Astrocyte of the cerebellum (primary cell): ENCODE measurements around the gene TRAF5.

Source experiments
- DNase-seq: peaks from one replicate; pipeline ENCODE4 v3.0.0-alpha.2; 2011; ENCODE audit warnings: low read depth
- H3K4me3 ChIP-seq: 2 replicates; pipeline ENCODE4 v1.5.1; 2011; ENCODE audit warnings: mild to moderate bottlenecking, low read depth, low read length, moderate library complexity
- in situ Hi-C: cut with HindIII; loops from 2 replicates; pipeline ENCODE4 v1.10.0; 2017; ENCODE audit warnings: low sequenced_read_pairs
- TF ChIP-seq, protein P1 (sequence below): IDR thresholded peaks from 2 replicates; pipeline ENCODE4 v1.5.1; 2012; ENCODE audit warnings: low read length, low read depth, moderate library complexity, mild to moderate bottlenecking; ENCODE audit errors: missing control alignments

TRAF5 gene

GRCh38 chr1:211287218-211287617, 39.4 kb upstream of the TRAF5 start:
- in situ Hi-C loops, result no loop called here
- no peak overlapping the region for H3K4me3 ChIP-seq
- TF ChIP-seq, protein P1, sequence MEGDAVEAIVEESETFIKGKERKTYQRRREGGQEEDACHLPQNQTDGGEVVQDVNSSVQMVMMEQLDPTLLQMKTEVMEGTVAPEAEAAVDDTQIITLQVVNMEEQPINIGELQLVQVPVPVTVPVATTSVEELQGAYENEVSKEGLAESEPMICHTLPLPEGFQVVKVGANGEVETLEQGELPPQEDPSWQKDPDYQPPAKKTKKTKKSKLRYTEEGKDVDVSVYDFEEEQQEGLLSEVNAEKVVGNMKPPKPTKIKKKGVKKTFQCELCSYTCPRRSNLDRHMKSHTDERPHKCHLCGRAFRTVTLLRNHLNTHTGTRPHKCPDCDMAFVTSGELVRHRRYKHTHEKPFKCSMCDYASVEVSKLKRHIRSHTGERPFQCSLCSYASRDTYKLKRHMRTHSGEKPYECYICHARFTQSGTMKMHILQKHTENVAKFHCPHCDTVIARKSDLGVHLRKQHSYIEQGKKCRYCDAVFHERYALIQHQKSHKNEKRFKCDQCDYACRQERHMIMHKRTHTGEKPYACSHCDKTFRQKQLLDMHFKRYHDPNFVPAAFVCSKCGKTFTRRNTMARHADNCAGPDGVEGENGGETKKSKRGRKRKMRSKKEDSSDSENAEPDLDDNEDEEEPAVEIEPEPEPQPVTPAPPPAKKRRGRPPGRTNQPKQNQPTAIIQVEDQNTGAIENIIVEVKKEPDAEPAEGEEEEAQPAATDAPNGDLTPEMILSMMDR, result no peak
- DNase-seq, result no peak

- DNase-seq, result no peak
- TF ChIP-seq, protein P1, result no peak
- H3K4me3 ChIP-seq, result no peak overlapping the region
- in situ Hi-C loops, result no loop called here
These were observed 34.2 kb upstream of the TRAF5 start for GRCh38 chr1:211292411-211292810.

- no peak for DNase-seq
- TF ChIP-seq, protein P1, result no peak
- in situ Hi-C loops, result no loop called here
- H3K4me3 ChIP-seq, result no peak overlapping the region
These were observed 30.2 kb upstream of the TRAF5 start for GRCh38 chr1:211296396-211296795.

DNA sequence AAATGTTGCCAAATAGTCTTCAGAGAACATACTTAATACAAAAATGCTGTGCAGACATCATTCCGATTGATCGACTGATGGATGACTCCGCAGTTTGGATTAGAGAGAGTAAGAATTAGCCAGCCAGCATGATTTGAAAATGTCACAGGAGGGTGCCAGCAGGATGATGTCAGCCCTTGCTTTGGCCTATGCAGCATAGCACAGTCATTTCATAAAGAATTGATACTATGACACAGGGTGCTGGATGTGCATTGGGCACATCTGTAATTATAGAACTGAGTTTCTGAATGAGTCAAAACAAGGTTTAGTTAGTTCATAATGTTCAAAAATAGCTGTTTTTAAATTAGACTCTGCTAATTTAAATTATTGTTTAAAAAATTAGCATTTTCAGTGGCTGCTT, 21.6 kb upstream of the TRAF5 start:
- DNase-seq, result no peak
- in situ Hi-C loops, result no loop called here
- TF ChIP-seq, protein P1, result no peak
- no peak overlapping the region for H3K4me3 ChIP-seq

DNA sequence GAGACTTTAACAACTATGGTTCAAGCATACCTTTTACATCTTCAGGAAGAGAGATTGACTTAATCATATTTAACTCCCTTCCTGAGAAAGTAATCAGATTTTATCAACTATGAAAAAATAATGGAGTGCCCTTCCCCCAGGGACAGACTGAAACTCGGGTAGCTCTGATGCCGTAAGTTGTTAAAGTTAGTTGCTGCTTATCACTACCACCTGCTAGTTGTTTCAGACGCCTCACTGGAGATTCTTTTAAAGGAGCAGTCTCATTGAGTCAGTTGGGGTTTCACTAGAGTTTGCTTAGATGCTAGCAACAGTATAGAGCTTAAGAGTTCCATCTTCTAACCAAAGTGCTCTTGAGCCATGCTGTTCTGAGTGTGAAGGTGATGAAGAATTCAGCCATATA, 17.0 kb upstream of the TRAF5 start:
- TF ChIP-seq, protein P1, result no peak
- DNase-seq, result no peak
- H3K4me3 ChIP-seq, result no peak overlapping the region
- in situ Hi-C loops, result no loop called here

GRCh38 chr1:211313392-211313791, 13.2 kb upstream of the TRAF5 start:
- no peak overlapping the region for H3K4me3 ChIP-seq
- TF ChIP-seq, protein P1, result no peak
- in situ Hi-C loops, result no loop called here
- no peak for DNase-seq
